ENCODE data around the gene LRPPRC. TPM values are rescaled to one million over a fixed set of nuclear protein-coding genes. Genes with fewer than 3 reads are reported as not detected.

LRPPRC gene
- total RNA-seq, 2 experiments from 2014 or later, result 72.8 to 74.8 TPM

- no peaks in the 10 kb centered on the region for H3K4me1 Mint-ChIP-seq
- no peak for DNase-seq
- no peak for ATAC-seq (ENCODE audit: low read depth)
- peaks cover 23% of the 10 kb centered on the region for H3K36me3 Mint-ChIP-seq
- no peak overlapping the region for H3K4me3 Mint-ChIP-seq
- H3K27ac Mint-ChIP-seq, result no peak overlapping the region
- no peaks in the 10 kb centered on the region for H3K27me3 Mint-ChIP-seq
- no peaks in the 10 kb centered on the region for H3K9me3 Mint-ChIP-seq
- POLR2A ChIA-PET, result no interaction called here
Measured at GRCh38 chr2:43887176-43887575, 108.6 kb downstream of the LRPPRC start.

GRCh38 chr2:43885132-43885632, 110.6 kb downstream of the LRPPRC start:
- no peaks in the 10 kb centered on the region for H3K27me3 Mint-ChIP-seq
- H3K27ac Mint-ChIP-seq, result no peak overlapping the region
- no peak for DNase-seq

GRCh38 chr2:43884689-43885088, 111.1 kb downstream of the LRPPRC start:
- H3K4me1 Mint-ChIP-seq, result no peaks in the 10 kb centered on the region
- ATAC-seq (ENCODE audit: low read depth) (no peak), DNase-seq (no peak)
- no peak overlapping the region for H3K27ac Mint-ChIP-seq
- POLR2A ChIA-PET, result no interaction called here
- no peaks in the 10 kb centered on the region for H3K27me3 Mint-ChIP-seq
- H3K36me3 Mint-ChIP-seq, result peaks cover 18% of the 10 kb centered on the region
- H3K4me3 Mint-ChIP-seq, result no peak overlapping the region
- H3K9me3 Mint-ChIP-seq, result no peaks in the 10 kb centered on the region

More at GRCh38 chr2:43885132-43885632, 110.6 kb downstream of the LRPPRC start:
- Mint-ChIP-seq H3K9me3 (no peaks in the 10 kb centered on the region), H3K4me1 (no peaks in the 10 kb centered on the region), H3K36me3 (peaks cover 21% of the 10 kb centered on the region), H3K4me3 (no peak overlapping the region)
- no peak for ATAC-seq (ENCODE audit: low read depth)
- POLR2A ChIA-PET, result no interaction called here

GRCh38 chr2:43882312-43882711, 113.5 kb downstream of the LRPPRC start:
- ATAC-seq (ENCODE audit: low read depth), result no peak
- Mint-ChIP-seq H3K27me3 (no peaks in the 10 kb centered on the region), H3K4me3 (no peak overlapping the region), H3K4me1 (peaks cover 5% of the 10 kb centered on the region), H3K9me3 (no peaks in the 10 kb centered on the region), H3K36me3 (peaks cover 3% of the 10 kb centered on the region), H3K27ac (no peak overlapping the region)
- POLR2A ChIA-PET, result no interaction called here
- DNase-seq, result no peak

- H3K27me3 Mint-ChIP-seq, result no peaks in the 10 kb centered on the region
- no peak overlapping the region for H3K27ac Mint-ChIP-seq
- POLR2A ChIA-PET, result no interaction called here
Measured at GRCh38 chr2:43880952-43881351, 114.8 kb downstream of the LRPPRC start.

GRCh38 chr2:43880471-43880870, 115.3 kb downstream of the LRPPRC start:
- DNase-seq (no peak), ATAC-seq (ENCODE audit: low read depth) (no peak)
- H3K4me1 Mint-ChIP-seq, result peaks cover 5% of the 10 kb centered on the region
- H3K27ac Mint-ChIP-seq, result no peak overlapping the region
- no peaks in the 10 kb centered on the region for H3K27me3 Mint-ChIP-seq
- no peaks in the 10 kb centered on the region for H3K9me3 Mint-ChIP-seq
- H3K36me3 Mint-ChIP-seq, result no peaks in the 10 kb centered on the region
- POLR2A ChIA-PET, result no interaction called here
- H3K4me3 Mint-ChIP-seq, result no peak overlapping the region

More at GRCh38 chr2:43880952-43881351, 114.8 kb downstream of the LRPPRC start:
- Mint-ChIP-seq H3K9me3 (no peaks in the 10 kb centered on the region), H3K4me3 (no peak overlapping the region), H3K4me1 (peaks cover 5% of the 10 kb centered on the region), H3K36me3 (no peaks in the 10 kb centered on the region)
- no peak for DNase-seq
- ATAC-seq (ENCODE audit: low read depth), result no peak

GRCh38 chr2:43879261-43879660, 116.5 kb downstream of the LRPPRC start:
- POLR2A ChIA-PET, result no interaction called here
- ATAC-seq (ENCODE audit: low read depth) (no peak), DNase-seq (no peak)
- Mint-ChIP-seq H3K9me3 (no peaks in the 10 kb centered on the region), H3K36me3 (no peaks in the 10 kb centered on the region), H3K4me1 (peaks cover 5% of the 10 kb centered on the region), H3K27ac (no peak overlapping the region), H3K27me3 (no peaks in the 10 kb centered on the region), H3K4me3 (no peak overlapping the region)

GRCh38 chr2:43877782-43878464, 117.9 kb downstream of the LRPPRC start:
- Mint-ChIP-seq H3K9me3 (no peaks in the 10 kb centered on the region), H3K4me3 (no peak overlapping the region), H3K4me1 (peaks cover 5% of the 10 kb centered on the region), H3K36me3 (no peaks in the 10 kb centered on the region), H3K27ac (no peak overlapping the region), H3K27me3 (no peaks in the 10 kb centered on the region)
- POLR2A ChIA-PET, result no interaction called here
- ATAC-seq (ENCODE audit: low read depth) (peak; percentile 77), DNase-seq (peak; percentile 73)

GRCh38 chr2:43874776-43875451, 120.9 kb downstream of the LRPPRC start:
- Mint-ChIP-seq H3K27ac (no peak overlapping the region), H3K4me3 (no peak overlapping the region), H3K9me3 (no peaks in the 10 kb centered on the region), H3K27me3 (peaks cover 7% of the 10 kb centered on the region), H3K36me3 (no peaks in the 10 kb centered on the region), H3K4me1 (peaks cover 5% of the 10 kb centered on the region)
- ATAC-seq (ENCODE audit: low read depth) (no peak), DNase-seq (no peak)
- POLR2A ChIA-PET, result no interaction called here

GRCh38 chr2:43872151-43872550, 123.6 kb downstream of the LRPPRC start:
- POLR2A ChIA-PET, result no interaction called here

GRCh38 chr2:43855292-43855691, 140.5 kb downstream of the LRPPRC start:
- POLR2A ChIA-PET, result no interaction called here
- H3K27me3 Mint-ChIP-seq, result peaks cover 45% of the 10 kb centered on the region
- H3K36me3 Mint-ChIP-seq, result no peaks in the 10 kb centered on the region
- ATAC-seq (ENCODE audit: low read depth) (no peak), DNase-seq (no peak)
- no peak overlapping the region for H3K4me3 Mint-ChIP-seq
- H3K27ac Mint-ChIP-seq, result no peak overlapping the region
- no peaks in the 10 kb centered on the region for H3K4me1 Mint-ChIP-seq
- no peaks in the 10 kb centered on the region for H3K9me3 Mint-ChIP-seq

More at GRCh38 chr2:43872151-43872550, 123.6 kb downstream of the LRPPRC start:
- DNase-seq (no peak), ATAC-seq (ENCODE audit: low read depth) (no peak)
- no peaks in the 10 kb centered on the region for H3K36me3 Mint-ChIP-seq
- no peaks in the 10 kb centered on the region for H3K4me1 Mint-ChIP-seq
- no peak overlapping the region for H3K27ac Mint-ChIP-seq
- peaks cover 12% of the 10 kb centered on the region for H3K27me3 Mint-ChIP-seq
- no peak overlapping the region for H3K4me3 Mint-ChIP-seq
- no peaks in the 10 kb centered on the region for H3K9me3 Mint-ChIP-seq

GRCh38 chr2:43854671-43855070, 141.1 kb downstream of the LRPPRC start:
- Mint-ChIP-seq H3K9me3 (no peaks in the 10 kb centered on the region), H3K27ac (no peak overlapping the region), H3K36me3 (no peaks in the 10 kb centered on the region), H3K27me3 (peaks cover 43% of the 10 kb centered on the region), H3K4me3 (no peak overlapping the region), H3K4me1 (no peaks in the 10 kb centered on the region)
- DNase-seq, result no peak
- POLR2A ChIA-PET, result interaction anchor here (0.7 kb wide), 1 partner anchor 217 kb away, joined by 3 read pairs; the partner anchor contains the start of gene PLEKHH2
- no peak for ATAC-seq (ENCODE audit: low read depth)

GRCh38 chr2:43853141-43854081, 142.4 kb downstream of the LRPPRC start:
- ATAC-seq (ENCODE audit: low read depth) (no peak), DNase-seq (no peak)
- Mint-ChIP-seq H3K4me1 (no peaks in the 10 kb centered on the region), H3K4me3 (no peak overlapping the region), H3K27me3 (peaks cover 44% of the 10 kb centered on the region), H3K9me3 (no peaks in the 10 kb centered on the region), H3K27ac (no peak overlapping the region), H3K36me3 (no peaks in the 10 kb centered on the region)
- POLR2A ChIA-PET, result interaction anchor here (0.7 kb wide), 1 partner anchor 216 kb away, joined by 3 read pairs; the partner anchor contains the start of gene PLEKHH2
